Urothelium cell line (cell line): ENCODE measurements around the gene CNNM2.
A peak's percentile ranks its signal among the peaks of the same experiment; 100 is the strongest.
"Not testable (repeated sequence)": the region's sequence is repeated elsewhere in the genome, so short reads cannot be mapped to it uniquely, and the experiment has no call there.

Source experiments
- DNase-seq: peaks from one replicate; pipeline ENCODE4 v3.0.0; 2011; ENCODE audit warnings: low spot score, mixed read lengths
- FAIRE-seq: peaks from 2 replicates; lab custom pipeline; 2011; peaks lifted over from hg19 to GRCh38; lab: Jason Lieb, UNC

CNNM2 gene

DNA sequence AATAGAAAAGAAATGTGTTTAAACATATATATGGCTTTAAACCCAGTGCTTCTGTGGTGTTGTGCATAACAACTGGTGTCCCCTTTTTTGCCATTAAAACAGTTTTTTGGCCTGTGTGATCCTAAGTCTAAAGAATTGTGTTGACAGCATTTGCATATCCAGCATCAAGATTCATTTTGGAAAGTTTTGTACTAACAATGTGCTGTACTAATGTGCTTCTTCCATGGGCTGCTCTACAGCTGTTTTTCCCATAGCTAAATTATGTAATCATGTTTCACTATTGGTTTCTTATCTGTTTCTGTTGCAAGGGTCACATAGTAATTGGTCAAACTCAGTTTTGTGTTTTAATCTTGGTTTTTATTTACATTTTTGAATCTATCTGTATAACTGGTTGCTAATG lies 5.5 kb downstream of the CNNM2 start:
- FAIRE-seq, result no peak
- no peak for DNase-seq

- no peak for FAIRE-seq
- no peak for DNase-seq
Measured at GRCh38 chr10:102926842-102927241, 8.7 kb downstream of the CNNM2 start.

DNA sequence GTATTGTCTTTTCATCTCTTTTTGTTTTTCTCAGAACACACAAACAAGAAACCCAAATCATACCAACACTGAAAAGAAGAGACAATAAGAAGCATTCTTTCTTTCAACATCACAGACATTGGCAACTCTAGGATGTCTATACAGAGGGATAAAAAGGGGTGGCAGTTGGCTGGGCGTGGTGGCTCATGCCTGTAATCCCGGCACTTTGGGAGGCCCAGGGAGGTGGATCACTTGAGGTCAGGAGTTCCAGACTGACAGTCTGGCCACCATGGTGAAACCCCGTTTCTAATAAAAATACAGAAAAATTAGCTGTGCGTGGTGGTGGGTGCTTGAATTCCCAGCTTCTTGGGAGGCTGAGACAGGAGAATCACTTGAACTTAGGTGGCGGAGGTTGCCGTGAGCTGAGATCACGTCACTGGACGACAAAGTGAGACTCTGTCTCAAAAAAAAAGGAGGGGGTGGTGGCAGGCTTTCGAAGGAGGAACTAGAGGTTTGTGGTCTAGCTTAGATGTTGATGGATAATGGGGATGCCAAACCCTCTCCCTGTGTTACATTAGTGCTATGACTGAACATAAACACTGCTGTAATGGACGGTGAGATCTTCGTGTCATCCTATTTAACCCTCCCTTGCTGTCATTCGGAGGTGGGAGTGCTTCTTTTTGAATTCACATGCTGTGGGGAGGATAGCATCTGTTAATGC lies 9.4 kb downstream of the CNNM2 start:
- FAIRE-seq (peak; percentile 37), DNase-seq (no peak)

DNA sequence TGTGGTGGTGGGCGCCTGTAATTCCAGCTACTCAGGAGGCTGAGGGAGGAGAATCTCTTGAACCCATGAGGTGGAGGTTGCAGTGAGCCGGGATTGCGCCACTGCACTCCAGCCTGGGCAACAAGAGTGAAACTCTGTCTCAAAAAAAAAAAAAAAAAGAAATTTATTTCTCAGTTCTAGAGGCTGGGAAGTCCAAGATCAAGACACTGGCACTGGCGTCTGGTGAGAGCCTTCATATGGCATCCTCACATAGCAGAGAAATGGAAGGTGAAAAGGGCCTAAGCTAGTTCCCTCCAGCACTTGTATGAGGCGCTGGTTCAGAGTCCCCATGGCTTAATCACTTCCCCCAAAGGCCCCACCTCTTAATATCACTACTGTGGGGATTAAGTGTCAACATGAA lies 10.3 kb downstream of the CNNM2 start:
- not testable (repeated sequence) for DNase-seq, FAIRE-seq

GRCh38 chr10:102930720-102931119 lies 12.6 kb downstream of the CNNM2 start:
- FAIRE-seq (no peak), DNase-seq (no peak)

- DNase-seq (no peak), FAIRE-seq (no peak)
Measured at GRCh38 chr10:102931643-102932042, 13.5 kb downstream of the CNNM2 start.

DNA sequence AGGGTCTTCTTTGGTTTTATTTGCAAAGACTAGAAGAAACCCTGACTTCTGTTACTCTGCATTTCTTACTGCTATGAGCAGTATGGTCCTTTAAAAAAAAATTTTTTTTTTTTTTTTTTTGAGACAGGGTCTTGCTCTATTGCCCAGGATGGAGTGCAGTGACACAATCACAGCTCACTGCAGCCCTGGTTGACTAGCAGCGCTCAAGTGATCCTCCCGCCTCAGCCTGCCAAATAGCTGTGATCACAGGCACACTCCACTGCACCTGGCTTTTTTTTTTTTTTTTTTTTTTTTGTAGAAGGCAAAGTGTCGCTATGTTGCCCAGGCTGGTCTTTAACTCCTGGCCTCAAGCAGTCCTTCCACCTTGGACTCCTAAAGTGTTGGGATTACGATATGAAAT lies 17.4 kb downstream of the CNNM2 start:
- no peak for FAIRE-seq

DNA sequence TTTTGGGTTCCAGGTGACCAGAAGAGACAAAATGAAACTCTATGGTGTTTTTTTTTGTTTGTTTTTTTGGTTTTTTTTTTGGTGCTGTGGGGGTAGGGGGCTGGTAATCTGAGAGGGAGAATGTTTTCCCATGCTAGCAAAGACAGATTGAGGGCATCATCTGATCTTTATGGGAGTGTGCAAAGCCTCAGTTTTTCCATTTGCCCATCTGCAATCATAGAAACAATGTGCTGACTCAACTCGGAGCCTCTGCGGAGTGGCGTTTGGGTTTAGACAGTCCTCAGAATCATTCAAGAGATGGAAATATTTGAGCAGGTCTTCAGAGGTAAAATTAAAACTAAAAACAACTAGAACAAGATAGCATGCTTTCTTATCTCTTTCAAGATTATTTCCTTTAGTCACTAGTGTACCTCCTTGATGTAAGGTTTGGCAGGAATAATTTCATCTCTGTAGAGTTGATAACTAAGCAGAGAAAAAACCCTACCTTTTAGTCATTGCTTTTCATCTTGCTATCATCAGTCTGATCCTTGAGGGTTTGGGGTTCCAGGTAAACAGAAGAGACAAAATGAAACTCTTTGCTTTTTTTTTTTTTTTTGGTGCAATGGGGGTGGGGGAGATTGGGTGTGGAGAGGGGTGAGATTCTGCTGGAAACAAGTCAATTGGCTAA lies 18.0 kb downstream of the CNNM2 start:
- FAIRE-seq, result no peak
- DNase-seq, result no peak

More for the DNA sequence above, 17.4 kb downstream of the CNNM2 start:
- no peak for DNase-seq

GRCh38 chr10:102941401-102941800 lies 23.3 kb downstream of the CNNM2 start:
- no peak for FAIRE-seq
- no peak for DNase-seq

GRCh38 chr10:102945449-102945848 lies 27.4 kb downstream of the CNNM2 start:
- FAIRE-seq (no peak), DNase-seq (no peak)

DNA sequence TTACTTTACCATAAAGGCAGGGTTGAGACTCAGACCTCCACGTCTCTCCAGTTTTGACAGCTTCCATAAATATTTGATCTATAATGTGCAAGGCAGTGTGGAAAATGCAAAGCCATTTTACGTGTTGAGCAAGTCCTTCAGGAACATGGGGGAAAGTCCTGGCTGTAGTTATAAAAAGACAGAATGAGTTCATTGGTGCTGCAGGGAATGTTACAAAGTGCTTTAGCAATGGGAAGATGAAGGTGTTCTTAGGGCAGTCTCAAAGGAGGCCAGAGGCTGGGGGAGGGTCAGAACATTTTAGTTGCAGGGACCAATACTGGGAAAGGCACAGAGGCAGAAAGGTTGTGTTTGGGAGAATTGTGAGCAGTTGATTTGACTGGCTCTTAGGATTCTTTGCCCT lies 27.9 kb downstream of the CNNM2 start:
- FAIRE-seq, result no peak

DNA sequence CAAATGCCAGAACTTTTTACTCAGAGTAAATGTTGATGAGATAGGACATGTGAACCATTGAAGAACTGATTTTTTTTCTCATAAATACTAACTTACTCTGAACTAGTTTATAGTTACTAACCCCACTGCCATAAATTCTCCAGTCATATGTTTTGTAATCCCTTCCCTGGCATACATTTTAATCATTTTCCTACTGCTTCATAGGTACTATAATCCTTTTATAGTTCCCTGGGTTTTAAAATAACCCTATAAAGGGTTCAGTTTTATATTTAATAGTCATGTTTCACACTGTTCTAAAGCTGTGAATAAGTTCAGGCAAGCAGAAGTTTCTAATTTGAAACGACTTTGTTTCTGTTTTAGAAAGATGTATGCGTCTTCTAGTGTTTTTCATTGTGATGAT lies 28.9 kb downstream of the CNNM2 start:
- DNase-seq (no peak), FAIRE-seq (no peak)

More for the DNA sequence above, 27.9 kb downstream of the CNNM2 start:
- no peak for DNase-seq

DNA sequence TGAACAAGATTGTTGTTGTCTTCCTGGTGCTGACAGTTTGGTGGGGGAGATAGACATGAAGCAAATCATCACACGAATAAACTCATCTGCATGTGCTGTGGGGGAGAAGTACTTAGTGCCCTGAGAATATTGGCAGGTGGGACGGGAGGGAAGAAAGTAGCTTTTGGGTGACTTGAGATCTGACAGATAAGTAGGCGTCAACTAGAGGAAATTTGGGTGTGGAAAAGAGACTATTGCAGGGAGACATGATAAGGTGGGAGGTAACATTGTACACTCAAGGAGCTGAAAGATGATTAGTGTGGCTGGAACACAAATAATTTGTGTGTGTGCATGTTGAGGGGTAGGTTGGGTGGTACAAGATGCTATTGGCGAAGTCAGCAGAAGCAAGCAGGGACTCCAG lies 30.1 kb downstream of the CNNM2 start:
- DNase-seq (no peak), FAIRE-seq (peak; percentile 5)

- DNase-seq (no peak), FAIRE-seq (no peak)
Measured at GRCh38 chr10:102948786-102949185, 30.7 kb downstream of the CNNM2 start.

DNA sequence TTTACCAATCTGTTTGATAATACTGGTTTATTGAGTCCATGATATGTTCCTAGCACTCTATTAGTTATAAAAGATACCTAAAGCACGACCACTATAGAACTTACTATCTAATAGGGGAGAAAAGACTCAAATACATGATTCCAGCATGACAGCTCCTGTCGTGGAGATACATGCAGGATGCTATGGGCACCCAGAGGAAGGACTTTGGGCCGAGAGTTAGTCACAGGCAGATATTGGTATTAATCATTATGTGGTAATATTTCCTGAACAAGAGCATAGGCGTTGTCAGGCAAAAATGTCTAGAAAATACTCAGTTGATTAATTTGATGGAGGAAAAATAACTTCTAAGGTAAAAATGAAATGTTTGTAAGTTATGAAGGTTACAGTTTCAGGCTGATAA lies 31.8 kb downstream of the CNNM2 start:
- FAIRE-seq, result no peak
- DNase-seq, result no peak

DNA sequence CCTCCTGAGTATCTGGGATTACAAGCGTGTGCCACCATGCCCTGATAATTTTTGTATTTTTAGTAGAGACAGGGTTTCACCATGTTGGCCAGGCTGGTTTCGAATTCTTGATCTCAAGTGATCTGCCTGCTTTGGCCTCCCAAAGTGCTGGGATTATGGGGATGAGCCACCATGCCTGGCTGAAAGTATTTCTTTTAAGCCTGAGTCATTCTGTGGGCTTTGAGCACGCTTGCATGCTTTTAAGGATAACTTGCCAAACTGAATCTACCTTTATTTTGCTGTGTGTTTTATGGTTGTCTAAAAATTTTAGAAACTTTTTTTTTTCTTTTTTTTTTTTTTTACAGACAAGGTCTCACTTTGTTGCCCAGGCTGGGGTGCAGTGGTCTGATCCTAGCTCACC lies 33.2 kb downstream of the CNNM2 start:
- DNase-seq, result no peak

GRCh38 chr10:102959360-102959759 lies 41.3 kb downstream of the CNNM2 start:
- FAIRE-seq, result no peak

More for the DNA sequence above, 33.2 kb downstream of the CNNM2 start:
- no peak for FAIRE-seq

GRCh38 chr10:102960157-102960556 lies 42.1 kb downstream of the CNNM2 start:
- DNase-seq (no peak), FAIRE-seq (no peak)

More at GRCh38 chr10:102959360-102959759, 41.3 kb downstream of the CNNM2 start:
- DNase-seq, result no peak

GRCh38 chr10:102962267-102962666 lies 44.2 kb downstream of the CNNM2 start:
- FAIRE-seq (no peak), DNase-seq (no peak)

GRCh38 chr10:102962951-102963755 lies 45.1 kb downstream of the CNNM2 start:
- DNase-seq (no peak), FAIRE-seq (no peak)

- FAIRE-seq (no peak), DNase-seq (no peak)
Measured at GRCh38 chr10:102963756-102964025, 45.6 kb downstream of the CNNM2 start.

DNA sequence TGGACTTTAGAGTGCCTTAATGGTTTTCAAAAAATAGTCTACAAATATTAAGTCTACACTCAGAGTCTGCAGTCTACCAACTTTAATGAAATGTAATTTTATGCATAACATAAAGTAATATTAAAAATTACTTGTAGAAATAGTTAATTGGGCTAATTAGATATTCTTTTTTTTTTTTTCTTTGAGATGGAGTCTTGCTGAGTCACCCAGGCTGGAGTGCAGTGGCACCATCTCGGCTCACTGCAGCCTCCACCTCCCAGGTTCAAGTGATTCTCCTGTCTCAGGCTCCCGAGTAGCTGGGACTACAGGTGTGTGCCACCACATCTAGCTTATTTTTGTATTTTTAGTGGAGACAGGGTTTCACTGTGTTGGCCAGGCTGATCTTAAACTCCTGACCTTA lies 46.0 kb downstream of the CNNM2 start:
- FAIRE-seq, DNase-seq: not testable (repeated sequence)
